A549 treated with DMSO at 1 μM for 4 hours (cell line): ENCODE results near the gene NUCB1. TPM values are rescaled to one million over a fixed set of nuclear protein-coding genes. Genes with fewer than 3 reads are reported as not detected.

Experiments
- total RNA-seq: library from RNA; stranded (reverse); fragments of 200-300 nt; extraction: Qiagen RNA extraction; gene quantifications from 5 replicates; pipeline ENCODE4 v1.2.3, GENCODE V29; 2022; ENCODE audit warnings: low read depth

Gene NUCB1
- total RNA-seq = 190 to 222 TPM (median 195 TPM) in 5 replicates

DNA sequence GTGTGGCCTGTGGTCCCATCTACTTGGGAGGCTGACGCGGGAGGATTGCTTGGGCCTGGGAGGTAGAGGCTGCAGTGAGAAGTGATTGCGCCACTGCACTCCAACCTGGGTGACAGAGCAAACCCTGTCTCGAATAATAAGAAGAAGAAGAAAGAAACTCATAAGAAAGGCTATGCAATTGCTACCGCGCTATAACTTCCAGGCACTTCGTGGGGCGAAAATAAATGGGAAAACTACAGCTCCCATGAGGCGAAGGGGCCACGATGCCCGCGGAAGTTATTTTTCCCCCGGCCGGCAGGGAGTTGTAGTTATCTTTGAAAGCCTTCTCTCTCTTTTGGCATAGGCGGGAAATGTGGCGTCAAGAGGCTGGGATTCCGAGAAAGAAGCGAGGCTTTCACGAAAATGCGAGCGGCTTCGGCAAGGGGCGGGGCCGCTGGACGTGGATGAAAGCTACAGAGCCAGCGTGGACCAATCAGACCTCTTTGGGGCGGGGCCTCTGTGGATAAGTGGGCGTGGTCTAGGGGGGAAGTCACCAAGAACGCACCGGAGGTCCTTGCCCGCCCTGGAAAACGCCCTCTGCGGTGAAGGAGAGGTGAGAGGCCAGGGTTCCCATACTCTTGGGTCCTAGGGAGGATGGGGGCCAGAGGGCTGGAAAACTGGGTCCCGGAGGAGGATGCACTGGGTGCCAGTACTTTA is at the start of gene NUCB1:
Gene NUCB1, plus strand, starts transcription at position 532 of the 696 bp plus-strand sequence. CDS start 485 bp downstream, outside the sequence.

DNA sequence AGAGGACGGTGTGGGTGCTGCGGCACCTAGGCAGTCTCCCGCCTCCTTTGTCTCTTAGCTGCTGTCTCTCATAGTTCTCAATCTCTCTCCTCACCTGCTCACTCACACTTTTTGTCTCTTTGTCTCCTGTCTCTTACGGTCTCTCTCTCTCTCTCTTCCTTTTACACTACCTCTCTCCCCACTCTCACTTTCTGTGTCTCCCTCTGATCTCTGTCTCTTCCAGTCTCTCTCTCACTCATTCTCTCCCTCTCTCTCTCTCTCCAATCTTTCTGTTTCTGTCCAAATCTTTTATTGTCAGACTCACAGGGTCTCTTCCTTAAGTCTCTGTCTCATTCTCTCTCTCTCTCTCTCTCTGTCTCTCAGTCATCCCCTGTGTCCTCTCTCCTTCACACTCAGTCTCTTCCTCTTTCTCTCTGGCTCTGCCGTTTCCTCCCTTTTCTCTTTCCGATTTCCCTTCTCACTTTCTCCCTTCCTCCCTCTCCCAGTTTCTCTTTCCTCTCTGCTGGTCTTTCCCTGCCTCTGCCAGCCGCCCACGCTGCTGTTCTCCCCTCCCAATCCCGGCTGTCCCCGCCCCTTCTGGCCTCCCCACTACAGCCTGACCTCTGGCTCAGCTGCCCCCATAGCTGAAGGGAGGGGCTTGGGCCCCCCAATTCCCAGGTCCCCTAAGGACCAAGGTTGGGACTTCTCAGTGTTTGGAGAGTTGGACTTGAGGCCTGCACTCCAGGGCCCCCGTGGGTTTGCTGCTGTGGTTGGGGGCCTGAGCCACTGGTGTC is 31.8 kb upstream of the NUCB1 start, which contains the start of gene PLEKHA4:
Gene PLEKHA4, minus strand, starts transcription at position 504 of the 773 bp plus-strand sequence. CDS start 997 bp downstream, outside the sequence.

DNA sequence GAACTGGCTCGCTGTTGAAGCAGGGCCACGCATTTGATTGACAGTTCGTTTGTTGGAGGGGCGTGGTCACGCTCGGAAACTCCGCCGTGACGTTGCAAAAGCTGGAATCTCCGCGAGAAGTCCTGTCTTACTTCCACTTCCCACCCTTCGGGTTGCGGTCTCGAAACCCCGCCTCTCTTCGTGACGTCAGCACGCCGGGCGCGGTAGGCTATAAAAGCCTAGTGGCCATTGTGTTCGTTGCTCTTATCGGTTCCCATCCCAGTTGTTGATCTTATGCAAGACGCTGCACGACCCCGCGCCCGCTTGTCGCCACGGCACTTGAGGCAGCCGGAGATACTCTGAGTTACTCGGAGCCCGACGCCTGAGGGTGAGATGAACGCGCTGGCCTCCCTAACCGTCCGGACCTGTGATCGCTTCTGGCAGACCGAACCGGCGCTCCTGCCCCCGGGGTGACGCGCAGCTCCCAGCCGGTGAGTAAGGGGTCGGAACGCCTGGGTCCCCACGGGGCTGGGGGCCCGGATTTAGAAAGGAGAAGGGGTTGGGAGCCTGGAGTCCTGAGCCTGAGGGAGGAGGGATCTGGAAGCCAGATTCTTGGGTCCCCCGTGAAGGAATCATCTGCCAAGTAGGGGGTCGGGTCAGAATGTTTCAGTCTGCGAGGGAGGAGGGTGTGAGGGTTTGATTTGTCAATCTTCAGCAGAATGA is 27.8 kb upstream of the NUCB1 start, which contains the start of gene PPP1R15A:
Gene PPP1R15A, plus strand, starts transcription at position 240 of the 702 bp plus-strand sequence. CDS start 813 bp downstream, outside the sequence.

DNA sequence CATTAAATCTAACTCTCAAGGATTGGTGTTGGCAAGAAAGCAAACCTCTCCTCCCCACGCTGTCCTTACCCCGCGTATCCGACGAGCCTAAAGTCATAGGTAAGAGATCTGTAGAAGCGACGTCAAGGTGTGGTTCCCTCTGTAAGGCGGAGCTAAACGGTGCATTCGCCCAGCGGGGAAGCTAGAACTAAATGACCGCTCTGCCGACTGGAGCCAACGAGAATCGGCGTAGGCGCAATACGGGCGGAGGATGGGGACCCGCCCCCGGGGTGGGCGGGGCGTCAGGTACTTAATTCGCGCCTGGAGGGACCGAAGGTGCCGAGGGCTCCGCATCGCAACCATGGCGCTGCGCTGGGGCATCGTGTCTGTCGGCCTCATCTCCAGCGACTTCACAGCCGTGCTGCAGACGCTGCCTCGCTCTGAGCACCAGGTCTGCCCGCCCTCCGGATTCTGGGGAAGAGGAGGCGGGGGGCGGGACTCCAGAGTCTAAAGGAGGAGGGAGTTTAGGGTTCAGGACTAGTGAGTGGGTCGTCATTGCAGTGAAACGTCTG is 33.3 kb downstream of the NUCB1 start, which contains the start of gene DHDH:
Gene DHDH, plus strand, starts transcription at position 318 of the 551 bp plus-strand sequence. Its CDS starts 23 bp downstream, at position 341.

DNA sequence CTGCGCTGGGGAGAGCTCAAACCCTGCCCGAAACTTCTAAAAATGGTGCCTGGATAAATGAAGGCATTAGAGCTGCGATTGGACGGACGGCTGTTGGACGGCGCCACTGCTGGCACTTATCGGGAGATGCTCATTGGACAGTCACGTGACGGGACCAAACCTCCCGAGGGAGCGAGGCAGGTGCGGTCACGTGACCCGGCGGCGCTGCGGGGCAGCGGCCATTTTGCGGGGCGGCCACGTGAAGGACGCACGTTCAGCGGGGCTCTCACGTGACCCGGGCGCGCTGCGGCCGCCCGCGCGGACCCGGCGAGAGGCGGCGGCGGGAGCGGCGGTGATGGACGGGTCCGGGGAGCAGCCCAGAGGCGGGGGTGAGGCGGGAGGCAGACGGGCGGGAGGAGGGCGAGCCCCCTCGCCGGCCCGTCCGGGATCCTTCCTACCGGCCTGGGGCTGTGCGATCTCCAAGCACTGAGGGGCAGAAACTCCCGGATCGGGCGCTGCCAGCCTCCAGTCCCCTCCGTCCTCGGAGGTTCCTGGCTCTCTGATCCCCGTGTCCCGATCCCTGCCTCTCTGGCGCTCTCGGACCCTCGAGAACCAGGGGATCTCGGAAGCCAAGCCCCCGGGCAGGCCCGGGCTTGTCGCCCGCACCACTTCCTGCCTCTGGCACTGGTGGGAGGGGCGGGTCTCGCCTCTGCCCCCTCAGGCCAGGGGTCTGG is 54.6 kb downstream of the NUCB1 start, which contains the start of gene BAX:
Gene BAX, plus strand, starts transcription at position 281 of the 713 bp plus-strand sequence. Its CDS starts 54 bp downstream, at position 335.

DNA sequence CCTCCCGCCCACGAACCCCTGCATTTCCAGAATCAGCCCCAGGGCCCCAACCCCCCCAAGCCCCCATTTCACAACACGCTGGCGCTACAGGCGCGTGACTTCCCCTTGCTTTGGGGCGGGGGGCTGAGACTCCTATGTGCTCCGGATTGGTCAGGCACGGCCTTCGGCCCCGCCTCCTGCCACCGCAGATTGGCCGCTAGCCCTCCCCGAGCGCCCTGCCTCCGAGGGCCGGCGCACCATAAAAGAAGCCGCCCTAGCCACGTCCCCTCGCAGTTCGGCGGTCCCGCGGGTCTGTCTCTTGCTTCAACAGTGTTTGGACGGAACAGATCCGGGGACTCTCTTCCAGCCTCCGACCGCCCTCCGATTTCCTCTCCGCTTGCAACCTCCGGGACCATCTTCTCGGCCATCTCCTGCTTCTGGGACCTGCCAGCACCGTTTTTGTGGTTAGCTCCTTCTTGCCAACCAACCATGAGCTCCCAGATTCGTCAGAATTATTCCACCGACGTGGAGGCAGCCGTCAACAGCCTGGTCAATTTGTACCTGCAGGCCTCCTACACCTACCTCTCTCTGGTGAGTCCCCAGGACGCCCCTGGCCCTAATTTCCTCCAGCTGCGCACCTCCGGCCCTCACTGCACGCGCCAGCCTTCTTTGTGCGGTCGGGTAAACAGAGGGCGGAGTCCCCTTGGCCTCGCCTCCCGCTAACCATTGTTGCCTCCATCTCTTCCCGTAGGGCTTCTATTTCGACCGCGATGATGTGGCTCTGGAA is 65.1 kb downstream of the NUCB1 start, which contains the start of gene FTL:
Gene FTL, plus strand, starts transcription at position 270 of the 766 bp plus-strand sequence. Its CDS starts 199 bp downstream, at position 469.

Other genes starting within 250 kb of the NUCB1 start
- 0.14 to 0.26 TPM (median 0.17 TPM) in 4 of 5 replicates, not detected in the other for gene NTN5, start 227.3 kb upstream of the NUCB1 start, total RNA-seq
- gene FUT2, start 204.3 kb upstream of the NUCB1 start, total RNA-seq = not detected in 5 replicates
- 0.28 to 0.51 TPM (median 0.48 TPM) in 5 replicates for gene MAMSTR, start 180.6 kb upstream of the NUCB1 start, total RNA-seq
- gene RASIP1, start 159.7 kb upstream of the NUCB1 start, total RNA-seq = 0.19 to 0.53 TPM (median 0.41 TPM) in 5 replicates
- gene IZUMO1, start 153.4 kb upstream of the NUCB1 start, total RNA-seq = not detected in 5 replicates
- 0.06 to 0.09 TPM (median 0.08 TPM) in 5 replicates for gene FUT1, start 147.7 kb upstream of the NUCB1 start, total RNA-seq
- gene FGF21, start 144.8 kb upstream of the NUCB1 start, total RNA-seq = not detected in 5 replicates
- 52.3 to 64.8 TPM (median 56.8 TPM) in 5 replicates for gene BCAT2, start 89.3 kb upstream of the NUCB1 start, total RNA-seq
- gene HSD17B14, start 63.8 kb upstream of the NUCB1 start, total RNA-seq = 12.2 to 15.1 TPM (median 14.1 TPM) in 5 replicates
- 1.7 to 2.7 TPM (median 1.9 TPM) in 5 replicates for gene PLEKHA4, start 31.7 kb upstream of the NUCB1 start, total RNA-seq
- 91.5 to 154 TPM (median 107 TPM) in 5 replicates for gene PPP1R15A, start 27.9 kb upstream of the NUCB1 start, total RNA-seq
- not detected in 5 replicates for gene TULP2, start 1.6 kb upstream of the NUCB1 start, total RNA-seq
- 0.91 to 1.8 TPM (median 1.7 TPM) in 5 replicates for gene DHDH, start 33.4 kb downstream of the NUCB1 start, total RNA-seq
- gene BAX, start 54.6 kb downstream of the NUCB1 start, total RNA-seq = 289 to 376 TPM (median 349 TPM) in 5 replicates
- 18,257 to 24,972 TPM (median 19,327 TPM) in 5 replicates for gene FTL, start 65.0 kb downstream of the NUCB1 start, total RNA-seq
- gene GYS1, start 93.0 kb downstream of the NUCB1 start, total RNA-seq = 18.8 to 22.5 TPM (median 20.3 TPM) in 5 replicates
- gene RUVBL2, start 93.6 kb downstream of the NUCB1 start, total RNA-seq = 204 to 252 TPM (median 242 TPM) in 5 replicates
- not detected in 5 replicates for gene LHB, start 116.8 kb downstream of the NUCB1 start, total RNA-seq
- gene CGB3, start 124.0 kb downstream of the NUCB1 start, total RNA-seq = 0.14 to 0.47 TPM (median 0.38 TPM) in 4 of 5 replicates, not detected in the other
- 0.22 to 0.41 TPM (median 0.35 TPM) in 3 of 5 replicates, not detected in the others for gene CGB2, start 131.6 kb downstream of the NUCB1 start, total RNA-seq
- not detected in 5 replicates for gene CGB1, start 136.6 kb downstream of the NUCB1 start, total RNA-seq
- 1.0 to 1.6 TPM (median 1.4 TPM) in 5 replicates for gene CGB5, start 143.5 kb downstream of the NUCB1 start, total RNA-seq
- gene CGB8, start 148.8 kb downstream of the NUCB1 start, total RNA-seq = 3.5 to 6.0 TPM (median 4.8 TPM) in 5 replicates
- 0.35 to 0.92 TPM (median 0.45 TPM) in 5 replicates for gene CGB7, start 157.4 kb downstream of the NUCB1 start, total RNA-seq
- 0.37 to 0.85 TPM (median 0.52 TPM) in 5 replicates for gene NTF4, start 164.5 kb downstream of the NUCB1 start, total RNA-seq
- not detected in 5 replicates for gene KCNA7, start 172.4 kb downstream of the NUCB1 start, total RNA-seq
- 283 to 359 TPM (median 313 TPM) in 5 replicates for gene SNRNP70, start 185.1 kb downstream of the NUCB1 start, total RNA-seq
- gene LIN7B, start 214.1 kb downstream of the NUCB1 start, total RNA-seq = 4.9 to 7.1 TPM (median 5.6 TPM) in 5 replicates
- 1.3 to 2.2 TPM (median 2.0 TPM) in 5 replicates for gene C19orf73, start 218.8 kb downstream of the NUCB1 start, total RNA-seq
- 6.5 to 8.7 TPM (median 7.2 TPM) in 5 replicates for gene PPFIA3, start 219.2 kb downstream of the NUCB1 start, total RNA-seq